Activated CD8-positive, alpha-beta memory T cell treated with anti-CD3 and anti-CD28 coated beads, Interleukin-2, amount 10 ng/mL, durations not matched to agents 7 days and 5 days (primary cell): ENCODE measurements around the gene LMTK2. TPM values are rescaled to one million over a fixed set of nuclear protein-coding genes. Genes with fewer than 3 reads are reported as not detected.

ENCODE experiments used
- ATAC-seq: fragments of 150-1000 bp; cut with Tn5 transposase; one replicate; pipeline ENCODE4 v1.10.0; 2021; ENCODE audit warnings: moderate library complexity
- CTCF ChIA-PET: fragments of 350-600 bp; sonication (Branson Sonifier 250); formaldehyde crosslinking; loops from one replicate; lab custom pipeline; 2021; ENCODE audit warnings: antibody characterized with exemption; lab: Charles Lee
- DNase-seq: peaks from one replicate; pipeline ENCODE4 v3.0.0-alpha.2; 2020
- H3K27ac Mint-ChIP-seq: one replicate; pipeline ENCODE4 v1.8.0; 2021; ENCODE audit warnings: mild to moderate bottlenecking, mixed read lengths
- H3K27me3 Mint-ChIP-seq: one replicate; pipeline ENCODE4 v1.8.0; 2021; ENCODE audit warnings: mixed read lengths
- H3K36me3 Mint-ChIP-seq: one replicate; pipeline ENCODE4 v1.8.0; 2021; ENCODE audit warnings: mild to moderate bottlenecking, mixed read lengths
- H3K4me1 Mint-ChIP-seq: one replicate; pipeline ENCODE4 v1.8.0; 2021; ENCODE audit warnings: mixed read lengths
- H3K4me3 Mint-ChIP-seq: one replicate; pipeline ENCODE4 v1.8.0; 2021; ENCODE audit warnings: mild to moderate bottlenecking, moderate library complexity, mixed read lengths
- H3K9me3 Mint-ChIP-seq: one replicate; pipeline ENCODE4 v1.8.0; 2022; ENCODE audit warnings: low read depth, mixed read lengths
- total RNA-seq, 2 experiments: library from RNA; stranded (reverse); gene quantifications; one replicate each; pipeline ENCODE4 v1.2.3, GENCODE V29; 2021

The LMTK2 gene
- total RNA-seq, 2 experiments from 2014 or later, result 8.5 to 9.6 TPM

DNA sequence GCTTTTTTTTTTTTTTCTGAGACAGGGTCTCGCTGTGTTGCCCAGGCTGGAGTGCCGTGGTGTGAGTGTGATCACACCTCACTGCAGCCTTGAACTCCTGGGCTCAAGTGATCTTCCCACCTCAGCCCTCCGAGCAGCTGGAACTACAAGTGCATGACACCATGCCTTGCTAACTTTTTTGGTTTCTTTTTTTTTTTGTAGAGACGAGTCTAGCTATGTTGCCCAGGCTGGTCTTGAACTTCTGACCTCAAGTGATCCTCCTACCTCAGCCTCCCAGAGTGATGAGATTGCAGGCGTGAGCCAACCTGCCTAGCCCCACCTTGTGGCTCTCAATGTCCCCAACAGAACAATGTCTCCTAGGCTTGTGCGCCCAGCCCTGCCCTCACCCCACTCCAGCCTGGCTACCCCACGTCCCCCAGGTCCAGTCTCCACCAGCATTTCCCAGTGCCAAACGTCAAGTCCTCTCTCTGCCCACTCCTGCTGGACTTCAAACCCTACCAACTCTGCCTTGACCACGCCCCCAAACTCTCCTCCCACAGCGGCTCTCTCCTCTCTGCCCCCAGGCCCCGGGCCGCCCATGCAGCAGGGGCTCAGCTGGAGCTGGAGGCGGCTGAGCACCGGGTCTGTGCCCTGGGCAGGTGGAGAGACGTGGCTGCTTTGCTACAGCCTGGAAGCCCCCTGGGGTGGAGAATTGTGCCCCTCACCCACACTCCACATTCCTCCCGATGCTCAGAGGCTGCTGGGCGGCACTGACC, 123.5 kb downstream of the LMTK2 start:
- no peak for DNase-seq
- no peak overlapping the region for H3K27ac Mint-ChIP-seq
- no peak overlapping the region for H3K4me3 Mint-ChIP-seq
- no peak for ATAC-seq
- H3K9me3 Mint-ChIP-seq, result no peaks in the 10 kb centered on the region
- peaks cover 2% of the 10 kb centered on the region for H3K36me3 Mint-ChIP-seq
- CTCF ChIA-PET, result no interaction called here
- H3K27me3 Mint-ChIP-seq, result no peaks in the 10 kb centered on the region
- H3K4me1 Mint-ChIP-seq, result no peaks in the 10 kb centered on the region

DNA sequence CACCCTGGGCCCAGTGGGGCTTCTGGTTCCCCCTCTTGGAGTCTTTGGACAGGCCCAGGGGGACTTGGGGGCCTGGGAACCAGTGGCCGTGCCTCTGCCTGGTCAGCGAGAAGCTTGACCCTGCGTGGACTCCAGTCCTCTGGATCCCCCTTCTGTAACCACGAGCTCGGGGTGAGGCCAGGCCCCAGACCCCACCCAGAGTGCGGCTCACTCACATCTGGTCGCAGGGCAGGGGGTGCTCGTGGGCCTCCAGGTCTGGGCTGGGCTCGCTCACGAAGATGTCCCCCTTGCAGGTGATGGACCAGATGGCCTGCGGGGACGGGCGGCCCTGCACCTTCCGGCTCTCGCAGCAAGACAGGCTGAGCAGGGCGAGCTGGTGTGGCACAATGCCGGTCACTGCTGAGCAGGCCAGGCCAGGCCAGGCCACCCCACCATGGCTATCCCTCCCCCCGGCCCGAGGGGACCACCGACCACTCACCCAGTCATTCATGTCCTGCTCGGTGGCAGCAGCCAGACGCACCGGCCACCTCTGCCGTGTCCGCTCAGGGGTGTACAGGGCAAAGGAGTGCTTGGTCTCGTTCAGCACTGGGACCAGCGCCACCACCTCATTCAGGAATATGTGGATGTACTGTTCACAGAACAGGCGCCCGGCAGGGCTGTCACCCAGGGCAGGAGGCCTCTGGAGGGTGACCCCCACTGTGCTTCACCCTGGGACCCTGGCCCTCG, 124.2 kb downstream of the LMTK2 start:
- H3K27ac Mint-ChIP-seq, result no peak overlapping the region
- H3K9me3 Mint-ChIP-seq, result no peaks in the 10 kb centered on the region
- no peak for ATAC-seq
- H3K4me1 Mint-ChIP-seq, result no peaks in the 10 kb centered on the region
- CTCF ChIA-PET, result no interaction called here
- H3K36me3 Mint-ChIP-seq, result peaks cover 2% of the 10 kb centered on the region
- DNase-seq, result no peak
- no peak overlapping the region for H3K4me3 Mint-ChIP-seq
- no peaks in the 10 kb centered on the region for H3K27me3 Mint-ChIP-seq

DNA sequence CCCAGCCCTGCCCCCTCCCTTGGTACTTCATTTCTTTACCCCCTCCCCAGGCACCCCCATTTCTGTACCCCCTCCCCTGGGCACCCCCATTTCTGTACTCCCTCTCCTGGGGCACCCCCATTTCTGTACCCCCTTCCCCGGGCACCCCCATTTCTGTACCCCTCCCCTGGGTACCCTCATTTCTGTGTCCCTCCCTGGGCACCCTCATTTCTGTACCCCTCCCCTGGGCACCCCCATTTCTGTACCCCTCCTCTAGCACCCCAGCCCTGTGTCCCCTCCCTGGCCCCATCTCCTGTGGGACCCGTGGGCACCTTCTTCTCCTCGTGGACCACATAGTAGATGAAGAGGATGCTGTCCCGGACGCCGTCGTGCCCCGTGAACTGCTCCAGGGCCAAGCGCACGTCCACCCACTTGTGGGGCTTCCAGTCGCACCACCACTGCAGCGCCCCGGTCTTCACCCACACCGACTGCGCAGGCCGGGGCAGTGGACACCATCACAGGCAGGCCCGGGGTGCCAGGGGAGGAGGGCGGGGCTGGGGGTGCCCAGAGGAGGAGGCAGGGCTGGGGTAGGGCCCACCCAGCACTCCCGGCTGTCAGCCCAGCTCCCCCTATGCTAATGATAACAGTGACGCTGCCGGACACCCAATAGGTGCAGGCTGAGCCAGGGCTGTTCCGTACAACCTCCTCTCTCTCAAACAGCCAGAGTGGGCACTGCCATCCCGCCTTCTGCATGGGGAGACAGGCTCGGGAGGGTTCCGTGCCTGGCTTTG, 125.0 kb downstream of the LMTK2 start:
- no peak for ATAC-seq
- DNase-seq, result no peak
- Mint-ChIP-seq H3K9me3 (no peaks in the 10 kb centered on the region), H3K36me3 (no peaks in the 10 kb centered on the region), H3K4me1 (no peaks in the 10 kb centered on the region), H3K27ac (no peak overlapping the region), H3K4me3 (no peak overlapping the region), H3K27me3 (no peaks in the 10 kb centered on the region)
- CTCF ChIA-PET, result no interaction called here

DNA sequence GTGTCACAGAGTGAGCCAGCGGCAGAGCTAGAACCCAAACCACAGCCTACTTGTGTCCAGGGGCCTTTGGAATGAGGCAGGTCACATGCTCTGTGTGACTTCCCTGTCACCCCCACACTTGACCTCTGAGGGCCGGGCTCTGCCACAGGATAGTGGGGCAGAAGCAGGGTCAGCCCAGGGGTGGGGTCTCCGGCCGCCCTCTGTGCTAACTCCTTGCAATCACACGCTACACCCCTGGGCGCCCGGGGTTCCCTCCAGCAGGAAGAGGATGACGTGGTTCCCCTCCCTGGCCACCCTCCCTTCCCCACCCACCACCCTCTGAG, 125.6 kb downstream of the LMTK2 start:
- CTCF ChIA-PET, result no interaction called here
- Mint-ChIP-seq H3K36me3 (no peaks in the 10 kb centered on the region), H3K4me1 (no peaks in the 10 kb centered on the region), H3K27ac (no peak overlapping the region), H3K27me3 (no peaks in the 10 kb centered on the region), H3K9me3 (no peaks in the 10 kb centered on the region), H3K4me3 (no peak overlapping the region)
- no peak for ATAC-seq
- no peak for DNase-seq

DNA sequence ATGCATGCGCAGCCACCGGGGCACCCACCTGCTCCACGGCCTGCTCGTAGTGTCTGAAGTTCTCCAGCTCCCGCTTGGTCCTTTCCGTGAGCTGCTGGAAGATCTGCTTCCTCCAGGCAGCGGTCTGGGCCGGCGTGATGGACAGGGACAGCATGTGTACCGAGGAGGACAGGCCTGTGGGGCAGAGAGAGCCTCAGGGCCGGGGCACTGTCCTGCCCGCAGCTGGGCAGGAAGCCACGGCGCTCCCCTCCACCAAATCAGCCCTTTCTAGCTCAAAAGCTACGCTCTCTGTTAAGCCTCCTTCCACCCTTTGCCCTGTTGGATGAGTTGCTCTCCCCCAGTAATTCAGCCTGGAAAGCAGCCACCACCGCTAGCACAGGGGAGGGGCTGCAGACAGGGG, 126.1 kb downstream of the LMTK2 start:
- CTCF ChIA-PET, result no interaction called here
- ATAC-seq (no peak), DNase-seq (no peak)
- no peak overlapping the region for H3K4me3 Mint-ChIP-seq
- H3K9me3 Mint-ChIP-seq, result no peaks in the 10 kb centered on the region
- H3K36me3 Mint-ChIP-seq, result no peaks in the 10 kb centered on the region
- H3K4me1 Mint-ChIP-seq, result no peaks in the 10 kb centered on the region
- no peak overlapping the region for H3K27ac Mint-ChIP-seq
- no peaks in the 10 kb centered on the region for H3K27me3 Mint-ChIP-seq

DNA sequence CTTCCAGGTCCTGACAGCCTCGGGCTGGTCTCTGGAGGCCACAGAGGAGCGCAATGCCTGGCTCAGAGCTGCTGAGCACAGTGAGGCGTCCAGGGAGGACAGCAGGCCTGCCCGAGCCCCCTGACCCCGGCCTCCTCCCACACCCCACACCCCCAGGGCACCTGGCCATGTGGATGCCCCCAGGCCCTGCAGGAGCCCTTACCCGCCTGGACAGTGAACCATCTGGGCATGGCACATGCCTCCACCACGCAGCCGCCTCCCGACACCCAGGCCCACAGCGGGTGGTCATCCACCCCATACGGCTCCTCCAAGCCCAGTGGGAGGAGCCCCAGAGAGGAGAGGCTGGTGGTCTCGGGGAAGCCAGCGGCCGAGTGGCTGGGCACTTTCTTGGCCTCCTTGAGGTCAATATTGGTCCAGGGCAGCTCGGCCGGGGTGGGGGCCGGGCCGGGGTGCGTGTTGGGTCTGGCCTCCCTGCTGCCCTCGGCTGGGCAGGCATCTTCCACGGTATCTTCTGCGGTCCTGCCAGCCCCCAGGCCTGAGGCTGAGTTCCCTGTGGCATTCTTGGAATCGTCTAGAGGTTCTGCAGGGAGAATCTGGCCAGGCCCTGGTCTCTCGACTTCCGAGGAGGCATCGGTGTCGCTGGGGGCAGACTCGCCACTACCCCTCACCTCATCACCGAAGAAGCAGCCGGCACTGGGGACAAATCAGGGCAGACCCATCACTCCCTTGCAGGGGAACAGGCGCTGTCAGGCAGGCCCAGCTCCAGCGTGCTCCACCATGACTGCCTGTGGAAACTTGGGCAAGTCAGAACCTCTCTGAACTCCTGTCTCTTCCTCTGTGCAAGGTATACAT, 126.8 kb downstream of the LMTK2 start:
- CTCF ChIA-PET, result no interaction called here
- Mint-ChIP-seq H3K4me3 (no peak overlapping the region), H3K27me3 (no peaks in the 10 kb centered on the region), H3K9me3 (no peaks in the 10 kb centered on the region), H3K36me3 (no peaks in the 10 kb centered on the region), H3K27ac (no peak overlapping the region), H3K4me1 (no peaks in the 10 kb centered on the region)
- no peak for ATAC-seq
- no peak for DNase-seq

DNA sequence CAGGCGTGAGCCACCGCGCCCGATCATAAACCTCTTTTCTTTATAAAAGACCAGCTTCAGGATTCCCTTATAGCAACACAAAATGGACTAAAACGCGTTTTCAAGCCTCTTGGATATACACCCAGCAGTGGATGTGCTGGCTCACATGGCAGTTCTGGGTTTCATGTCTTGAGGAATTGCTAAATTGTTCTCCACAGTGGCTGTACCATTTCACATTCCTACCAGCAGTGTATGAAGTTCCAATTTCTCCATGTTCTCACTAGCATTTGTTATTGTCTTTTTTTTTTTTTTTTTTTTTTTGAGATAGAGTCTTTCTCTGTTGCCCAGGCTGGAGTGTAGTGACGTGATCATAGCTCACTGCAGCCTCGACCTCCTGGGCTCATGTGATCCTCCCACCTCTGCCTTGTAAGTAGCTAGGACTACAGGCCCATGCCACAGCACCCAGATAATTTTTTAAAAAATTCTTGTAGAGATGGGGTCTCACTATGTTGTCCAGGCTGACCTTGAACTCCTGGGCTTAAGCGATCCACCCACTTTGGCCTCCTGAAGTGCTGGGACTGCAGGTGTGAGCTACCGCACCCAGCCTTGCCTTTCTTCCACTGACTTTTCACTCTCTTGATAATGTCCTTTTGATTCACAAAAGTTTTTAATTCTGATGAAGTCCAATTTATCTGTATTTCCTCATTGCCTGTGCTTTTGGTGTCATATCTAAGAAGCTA, 127.9 kb downstream of the LMTK2 start:
- H3K4me3 Mint-ChIP-seq, result no peak overlapping the region
- no peak overlapping the region for H3K27ac Mint-ChIP-seq
- CTCF ChIA-PET, result no interaction called here
- peaks cover 1% of the 10 kb centered on the region for H3K36me3 Mint-ChIP-seq
- DNase-seq (no peak), ATAC-seq (no peak)
- no peaks in the 10 kb centered on the region for H3K9me3 Mint-ChIP-seq
- no peaks in the 10 kb centered on the region for H3K27me3 Mint-ChIP-seq
- no peaks in the 10 kb centered on the region for H3K4me1 Mint-ChIP-seq

DNA sequence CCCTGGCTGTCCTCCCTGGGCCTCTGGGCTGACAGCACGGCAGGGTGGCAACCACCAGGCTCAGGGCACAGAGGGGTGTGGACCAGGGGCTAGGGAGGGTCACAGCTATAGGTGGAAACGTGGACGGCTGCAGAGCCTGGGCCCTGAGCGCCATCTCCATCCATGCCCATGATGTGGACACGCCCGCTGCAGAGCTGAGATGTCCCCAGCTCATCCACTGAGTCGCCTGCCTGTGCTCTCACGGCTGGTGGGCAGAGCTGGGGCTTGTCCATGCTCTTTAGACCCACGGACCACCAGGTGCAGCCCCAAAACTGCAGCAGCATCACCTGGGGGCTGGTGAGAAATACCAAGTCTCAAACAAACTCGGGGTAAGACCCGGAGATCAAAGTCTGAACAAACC, 129.2 kb downstream of the LMTK2 start:
- Mint-ChIP-seq H3K4me1 (no peaks in the 10 kb centered on the region), H3K27me3 (no peaks in the 10 kb centered on the region), H3K27ac (no peak overlapping the region), H3K4me3 (no peak overlapping the region), H3K9me3 (no peaks in the 10 kb centered on the region), H3K36me3 (peaks cover 1% of the 10 kb centered on the region)
- ATAC-seq (no peak), DNase-seq (no peak)
- CTCF ChIA-PET, result no interaction called here

DNA sequence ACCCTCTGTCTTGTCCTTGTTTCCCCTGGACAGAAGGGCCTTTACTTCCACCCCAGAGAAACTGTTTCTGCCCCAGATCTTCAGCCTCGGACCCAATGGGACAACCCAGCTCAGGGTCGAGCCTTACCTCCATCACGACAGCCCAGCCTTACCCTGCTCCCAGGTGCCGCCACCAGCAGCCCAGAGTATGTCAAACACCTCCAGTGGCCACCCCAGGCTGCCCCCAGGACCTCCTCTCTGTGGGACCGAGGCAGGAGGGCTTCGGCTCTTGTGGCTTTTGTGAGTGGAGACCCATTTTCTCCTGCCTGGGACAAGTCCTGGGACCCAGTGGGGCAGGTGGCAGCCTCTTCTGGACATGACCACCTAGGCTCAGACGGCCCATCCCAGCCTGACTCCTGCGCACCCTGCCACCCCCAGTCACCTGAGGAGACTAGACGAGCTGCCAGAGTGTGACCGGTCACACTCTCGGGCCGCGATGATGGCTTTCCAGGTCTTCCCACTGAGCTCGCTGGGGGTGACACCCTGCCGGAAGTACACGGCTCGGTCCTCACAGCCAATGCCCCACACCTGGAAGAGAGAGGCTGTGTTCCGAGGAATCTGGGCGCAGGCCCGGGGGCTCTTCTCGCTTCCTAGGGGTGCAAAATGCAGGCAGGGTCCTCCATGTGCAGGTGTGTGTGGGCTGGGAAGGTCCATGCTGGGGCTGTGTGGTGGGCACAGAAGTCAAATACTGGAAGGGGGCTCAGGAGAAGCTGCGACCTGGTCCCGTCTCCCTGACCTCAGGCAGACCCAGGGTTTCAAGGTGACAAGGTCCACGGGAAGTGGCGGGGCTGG, 129.9 kb downstream of the LMTK2 start:
- no peak for ATAC-seq
- Mint-ChIP-seq H3K9me3 (no peaks in the 10 kb centered on the region), H3K27ac (no peak overlapping the region), H3K4me1 (no peaks in the 10 kb centered on the region), H3K27me3 (no peaks in the 10 kb centered on the region), H3K4me3 (no peak overlapping the region), H3K36me3 (peaks cover 1% of the 10 kb centered on the region)
- CTCF ChIA-PET, result no interaction called here
- no peak for DNase-seq

DNA sequence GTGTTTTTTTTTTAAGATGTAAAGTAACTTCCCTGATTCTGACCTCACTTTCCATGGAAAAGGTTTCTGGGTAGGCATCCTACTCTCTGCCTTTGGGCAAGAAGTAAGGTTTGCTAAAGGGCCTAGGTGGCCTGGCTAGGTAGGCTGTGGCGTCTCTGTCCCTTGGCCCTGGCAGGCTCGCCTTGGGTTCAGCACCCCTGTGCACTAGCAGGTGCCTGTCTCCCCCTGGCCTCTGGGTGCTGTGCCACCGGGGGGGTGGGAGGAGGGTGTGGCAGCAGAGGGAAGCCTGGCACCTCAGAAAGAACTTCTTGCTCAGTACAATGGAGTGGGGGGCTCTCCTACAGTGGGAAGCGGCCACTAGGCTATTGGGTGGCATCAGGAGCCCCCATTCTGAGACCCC, 131.4 kb downstream of the LMTK2 start:
- no peaks in the 10 kb centered on the region for H3K9me3 Mint-ChIP-seq
- CTCF ChIA-PET, result no interaction called here
- no peaks in the 10 kb centered on the region for H3K27me3 Mint-ChIP-seq
- DNase-seq (no peak), ATAC-seq (no peak)
- H3K4me3 Mint-ChIP-seq, result no peak overlapping the region
- no peak overlapping the region for H3K27ac Mint-ChIP-seq
- no peaks in the 10 kb centered on the region for H3K4me1 Mint-ChIP-seq
- peaks cover 1% of the 10 kb centered on the region for H3K36me3 Mint-ChIP-seq

DNA sequence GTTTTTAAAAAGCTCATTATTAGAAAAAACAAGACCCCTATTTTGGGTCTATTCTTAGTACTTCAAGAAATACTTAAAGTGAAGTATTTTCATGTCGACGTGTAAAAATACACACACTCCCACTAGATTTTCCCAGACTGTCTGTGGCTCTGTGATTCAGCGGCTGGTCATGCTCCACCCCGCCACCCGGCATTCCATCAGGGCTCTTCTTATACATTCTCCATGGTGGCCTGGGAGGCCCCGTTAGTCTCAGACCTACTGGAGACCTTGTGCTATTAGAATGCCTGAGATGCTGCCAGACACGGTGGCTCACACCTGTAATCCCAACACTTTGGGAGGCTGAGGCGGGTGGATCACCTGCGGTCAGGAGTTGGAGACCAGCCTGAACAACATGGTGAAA, 132.3 kb downstream of the LMTK2 start:
- no peaks in the 10 kb centered on the region for H3K27me3 Mint-ChIP-seq
- no peaks in the 10 kb centered on the region for H3K9me3 Mint-ChIP-seq
- H3K36me3 Mint-ChIP-seq, result peaks cover 1% of the 10 kb centered on the region
- no peak overlapping the region for H3K27ac Mint-ChIP-seq
- no peaks in the 10 kb centered on the region for H3K4me1 Mint-ChIP-seq
- no peak for ATAC-seq
- no peak for DNase-seq
- H3K4me3 Mint-ChIP-seq, result no peak overlapping the region
- CTCF ChIA-PET, result interaction anchor here (0.9 kb wide), 1 partner anchor 11 kb away, joined by 3 read pairs; no protein-coding TSS in a partner anchor
